Measurements from ENCODE around the gene GUK1. TPM values are rescaled to one million over a fixed set of nuclear protein-coding genes. Genes with fewer than 3 reads are reported as not detected.
"Not testable (repeated sequence)": the region's sequence is repeated elsewhere in the genome, so short reads cannot be mapped to it uniquely, and the experiment has no call there.

Gene GUK1
- total RNA-seq, 1 donor from 2014 or later = 115 TPM

DNA sequence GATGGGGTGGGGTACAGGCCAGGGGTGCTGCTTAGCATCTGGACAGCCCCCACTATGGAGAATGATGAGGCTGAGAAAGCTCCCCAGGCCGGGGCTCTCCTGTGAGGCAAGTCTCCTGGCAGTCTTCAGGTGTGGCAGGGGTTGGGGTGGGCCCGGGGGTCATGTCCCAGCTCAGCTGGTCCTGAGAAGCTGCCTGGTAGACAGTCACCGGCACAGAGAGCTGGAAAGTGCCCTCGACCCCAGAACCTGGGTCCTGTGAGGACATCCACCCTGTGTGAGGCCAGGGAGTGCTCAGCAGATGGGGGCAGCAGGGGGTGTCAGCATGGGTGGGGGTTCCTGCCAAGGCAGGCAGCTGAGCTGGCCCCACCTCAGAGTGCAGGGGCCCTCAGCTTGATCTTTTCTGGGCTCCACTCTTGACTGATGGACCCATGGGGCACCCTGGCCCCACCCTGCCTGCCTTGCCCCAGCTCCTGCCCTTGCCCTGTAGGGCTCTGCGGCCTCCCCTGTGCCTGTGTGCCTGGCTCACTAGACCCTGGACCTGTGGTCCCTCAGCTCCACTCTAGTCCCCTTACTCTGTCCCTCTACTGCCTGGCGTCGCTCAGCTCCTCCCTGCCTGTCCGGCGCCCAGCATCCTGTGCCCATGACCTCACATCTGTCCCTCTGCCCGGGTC lies 31.3 kb downstream of the GUK1 start:
- TF ChIP-seq, protein P1, sequence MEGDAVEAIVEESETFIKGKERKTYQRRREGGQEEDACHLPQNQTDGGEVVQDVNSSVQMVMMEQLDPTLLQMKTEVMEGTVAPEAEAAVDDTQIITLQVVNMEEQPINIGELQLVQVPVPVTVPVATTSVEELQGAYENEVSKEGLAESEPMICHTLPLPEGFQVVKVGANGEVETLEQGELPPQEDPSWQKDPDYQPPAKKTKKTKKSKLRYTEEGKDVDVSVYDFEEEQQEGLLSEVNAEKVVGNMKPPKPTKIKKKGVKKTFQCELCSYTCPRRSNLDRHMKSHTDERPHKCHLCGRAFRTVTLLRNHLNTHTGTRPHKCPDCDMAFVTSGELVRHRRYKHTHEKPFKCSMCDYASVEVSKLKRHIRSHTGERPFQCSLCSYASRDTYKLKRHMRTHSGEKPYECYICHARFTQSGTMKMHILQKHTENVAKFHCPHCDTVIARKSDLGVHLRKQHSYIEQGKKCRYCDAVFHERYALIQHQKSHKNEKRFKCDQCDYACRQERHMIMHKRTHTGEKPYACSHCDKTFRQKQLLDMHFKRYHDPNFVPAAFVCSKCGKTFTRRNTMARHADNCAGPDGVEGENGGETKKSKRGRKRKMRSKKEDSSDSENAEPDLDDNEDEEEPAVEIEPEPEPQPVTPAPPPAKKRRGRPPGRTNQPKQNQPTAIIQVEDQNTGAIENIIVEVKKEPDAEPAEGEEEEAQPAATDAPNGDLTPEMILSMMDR (conservative IDR thresholded peaks at IDR 0.05) = no peak
- no peaks in the 10 kb centered on the region for H3K9me3 Mint-ChIP-seq
- H3K27me3 Mint-ChIP-seq (ENCODE audit: low read depth) = no peaks in the 10 kb centered on the region
- H3K4me1 Mint-ChIP-seq = peaks cover 11% of the 10 kb centered on the region
- H3K27ac Mint-ChIP-seq (ENCODE audit: unreplicated experiment) = peak overlapping the region; percentile 86
- H3K4me3 Mint-ChIP-seq = no peak overlapping the region
- H3K36me3 Mint-ChIP-seq (ENCODE audit: low read depth) = no peaks in the 10 kb centered on the region
- no peak for DNase-seq (ENCODE audit: low read depth, low spot score)

DNA sequence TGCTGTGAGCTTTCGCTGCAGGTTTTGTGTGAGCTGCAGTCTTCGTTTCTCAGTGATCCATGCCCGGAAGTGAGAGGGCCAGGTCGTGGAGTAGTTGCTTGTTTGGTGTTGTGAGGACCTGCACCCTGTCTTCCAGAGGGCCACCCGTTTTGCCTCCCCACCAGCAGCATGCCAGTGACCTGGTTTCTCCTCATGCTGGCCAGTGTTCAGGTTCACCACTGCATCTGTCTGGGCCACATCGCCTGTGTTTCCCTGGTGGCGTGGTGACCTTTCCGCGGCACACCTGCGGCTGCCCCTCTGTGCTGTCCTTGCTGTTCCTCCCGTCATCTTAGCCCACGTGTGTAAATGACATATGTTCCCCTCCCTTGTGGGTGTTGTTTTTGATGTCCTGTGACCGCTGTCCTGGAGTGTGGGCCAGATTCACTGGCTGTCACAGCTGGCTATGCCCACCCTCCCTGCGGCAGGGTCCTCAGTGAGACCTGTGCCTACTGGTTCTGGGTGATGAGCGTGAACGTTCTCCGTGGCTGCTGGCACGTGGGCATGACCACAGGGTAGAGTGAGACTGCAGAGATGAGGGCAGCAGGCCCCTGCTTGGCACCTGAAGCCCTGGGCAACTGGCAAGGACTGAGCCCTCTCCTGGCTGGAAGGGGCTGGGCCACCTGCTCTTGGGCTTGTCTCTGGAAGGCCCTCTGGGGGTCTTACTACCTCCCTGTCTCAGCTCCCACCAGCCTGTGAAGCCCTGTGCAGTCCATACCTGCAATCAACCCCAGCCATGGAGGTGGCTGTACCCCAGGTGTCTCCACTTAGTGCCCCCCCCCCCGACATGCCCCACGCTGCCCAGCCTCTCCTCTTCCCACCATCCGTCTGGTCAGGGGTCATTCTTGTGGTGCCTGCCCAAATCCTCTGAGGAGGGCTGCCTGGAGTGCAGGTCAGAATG lies 32.8 kb downstream of the GUK1 start:
- TF ChIP-seq, protein P1 (conservative IDR thresholded peaks at IDR 0.05) = no peak
- H3K36me3 Mint-ChIP-seq (ENCODE audit: low read depth) = no peaks in the 10 kb centered on the region
- no peak overlapping the region for H3K4me3 Mint-ChIP-seq
- no peak for DNase-seq (ENCODE audit: low read depth, low spot score)
- H3K9me3 Mint-ChIP-seq = no peaks in the 10 kb centered on the region
- no peak overlapping the region for H3K27ac Mint-ChIP-seq (ENCODE audit: unreplicated experiment)
- H3K27me3 Mint-ChIP-seq (ENCODE audit: low read depth) = no peaks in the 10 kb centered on the region
- H3K4me1 Mint-ChIP-seq = peaks cover 1% of the 10 kb centered on the region

DNA sequence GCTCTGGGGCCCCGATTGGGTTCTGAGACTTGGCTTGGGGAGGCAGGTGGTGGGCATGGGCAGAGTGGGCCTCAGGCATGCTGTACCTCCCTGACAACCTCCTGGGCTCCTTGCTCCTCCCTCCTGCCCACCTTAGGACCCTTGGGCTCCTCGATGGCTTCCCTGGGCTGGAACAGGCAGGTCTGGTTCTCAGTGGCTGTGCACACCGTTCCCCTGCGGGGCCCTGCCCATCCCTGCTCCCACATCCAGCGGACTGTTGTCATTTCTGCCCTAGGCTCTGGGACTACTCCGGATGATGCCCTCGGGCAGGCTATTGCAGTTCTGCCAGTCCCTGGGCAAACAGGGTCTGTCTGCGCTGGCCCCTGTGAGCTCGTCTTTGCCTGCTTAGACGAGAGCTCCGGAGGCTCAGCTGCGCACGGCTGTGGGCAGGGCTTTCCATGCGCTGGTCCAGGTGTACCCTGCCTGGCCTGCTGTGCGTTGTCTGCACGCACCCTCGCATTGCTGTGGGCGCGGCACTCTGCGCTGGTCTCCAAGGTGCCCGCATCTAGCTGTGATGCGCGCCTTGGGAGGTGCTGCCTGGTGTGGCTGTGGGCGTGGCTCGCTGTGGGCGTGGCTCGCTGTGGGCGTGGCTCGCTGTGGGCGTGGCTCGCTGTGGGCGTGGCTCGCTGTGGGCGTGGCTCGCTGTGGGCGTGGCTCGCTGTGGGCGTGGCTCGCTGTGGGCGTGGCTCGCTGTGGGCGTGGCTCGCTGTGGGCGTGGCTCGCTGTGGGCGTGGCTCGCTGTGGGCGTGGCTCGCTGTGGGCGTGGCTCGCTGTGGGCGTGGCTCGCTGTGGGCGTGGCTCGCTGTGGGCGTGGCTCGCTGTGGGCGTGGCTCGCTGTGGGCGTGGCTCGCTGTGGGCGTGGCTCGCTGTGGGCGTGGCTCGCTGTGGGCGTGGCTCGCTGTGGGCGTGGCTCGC lies 33.7 kb downstream of the GUK1 start:
- not testable (repeated sequence) for H3K4me3 Mint-ChIP-seq; DNase-seq (ENCODE audit: low read depth, low spot score)

DNA sequence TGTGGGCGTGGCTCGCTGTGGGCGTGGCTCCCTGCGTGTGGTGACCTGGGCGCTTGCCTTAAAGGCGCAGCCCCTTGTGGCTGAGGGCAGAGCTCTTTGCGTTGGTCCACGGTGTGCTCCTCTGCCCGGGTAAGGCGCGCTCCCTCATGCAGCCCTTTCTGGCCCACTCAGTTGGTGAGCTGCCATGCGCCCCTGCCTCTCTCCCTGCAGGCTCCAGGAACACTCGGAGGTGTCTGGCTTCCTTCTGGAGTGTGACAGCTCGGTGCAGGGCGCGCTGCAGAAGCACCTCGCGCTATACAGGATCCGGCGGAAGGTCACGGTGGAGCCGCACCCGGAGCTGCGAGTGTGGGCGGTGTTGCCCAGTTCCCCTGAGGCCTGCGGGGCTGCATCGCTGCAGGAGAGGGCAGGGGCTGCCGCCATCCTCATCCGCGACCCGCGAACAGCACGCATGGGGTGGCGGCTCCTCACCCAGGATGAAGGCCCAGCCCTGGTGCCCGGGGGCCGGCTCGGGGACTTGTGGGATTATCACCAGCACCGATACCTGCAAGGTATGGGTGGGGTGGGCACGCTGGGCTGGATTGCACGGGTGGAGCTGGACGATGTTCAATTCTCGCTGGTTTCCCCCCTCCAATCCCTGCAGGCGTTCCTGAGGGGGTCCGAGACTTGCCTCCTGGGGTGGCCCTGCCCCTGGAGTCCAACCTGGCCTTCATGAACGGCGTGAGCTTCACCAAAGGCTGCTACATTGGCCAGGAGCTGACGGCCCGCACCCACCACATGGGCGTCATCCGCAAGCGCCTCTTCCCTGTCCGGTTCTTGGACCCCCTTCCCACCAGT lies 34.6 kb downstream of the GUK1 start:
- Mint-ChIP-seq H3K36me3 (ENCODE audit: low read depth) (no peaks in the 10 kb centered on the region), H3K4me3 (no peak overlapping the region), H3K27ac (ENCODE audit: unreplicated experiment) (no peak overlapping the region), H3K27me3 (ENCODE audit: low read depth) (no peaks in the 10 kb centered on the region), H3K4me1 (no peaks in the 10 kb centered on the region), H3K9me3 (no peaks in the 10 kb centered on the region)
- TF ChIP-seq, protein P1 (conservative IDR thresholded peaks at IDR 0.05) = no peak
- DNase-seq (ENCODE audit: low read depth, low spot score) = no peak

More for the DNA sequence above, 33.7 kb downstream of the GUK1 start:
- H3K27ac Mint-ChIP-seq (ENCODE audit: unreplicated experiment); H3K9me3 Mint-ChIP-seq; H3K27me3 Mint-ChIP-seq (ENCODE audit: low read depth); H3K36me3 Mint-ChIP-seq (ENCODE audit: low read depth); H3K4me1 Mint-ChIP-seq: not testable (repeated sequence)

DNA sequence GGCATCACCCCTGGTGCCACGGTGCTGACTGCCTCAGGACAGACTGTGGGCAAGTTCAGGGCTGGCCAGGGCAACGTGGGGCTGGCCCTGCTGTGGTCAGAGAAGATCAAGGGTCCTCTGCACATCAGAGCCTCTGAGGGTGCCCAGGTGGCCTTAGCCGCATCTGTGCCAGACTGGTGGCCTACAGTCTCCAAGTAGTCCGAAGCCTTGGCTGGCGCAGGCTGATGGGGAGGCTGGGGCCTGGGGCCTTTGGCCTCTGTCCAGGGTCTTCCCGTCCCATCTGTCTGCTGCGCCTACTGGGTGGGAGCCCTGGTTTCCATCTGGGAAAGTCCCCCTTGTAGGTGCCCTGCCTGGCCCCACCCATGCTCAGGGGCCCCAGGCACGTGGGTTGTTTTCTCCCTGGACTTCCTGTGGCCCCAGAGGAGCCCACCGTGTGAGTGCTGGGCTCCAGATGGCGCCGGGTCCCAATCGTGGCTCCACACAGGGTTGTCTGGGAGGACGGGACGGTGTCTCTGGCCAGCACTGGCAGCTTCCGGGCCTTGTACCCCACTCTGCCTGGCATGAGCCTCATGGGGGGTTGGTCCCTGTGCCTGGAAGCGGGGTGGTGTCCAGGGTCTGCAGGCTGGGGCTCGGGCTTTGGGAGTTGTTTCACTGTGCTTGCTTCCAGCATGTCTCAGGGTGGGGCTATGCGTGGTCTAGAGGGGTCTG lies 35.4 kb downstream of the GUK1 start:
- no peak overlapping the region for H3K27ac Mint-ChIP-seq (ENCODE audit: unreplicated experiment)
- DNase-seq (ENCODE audit: low read depth, low spot score) = no peak
- TF ChIP-seq, protein P1 (conservative IDR thresholded peaks at IDR 0.05) = no peak
- no peak overlapping the region for H3K4me3 Mint-ChIP-seq
- no peaks in the 10 kb centered on the region for H3K4me1 Mint-ChIP-seq
- H3K27me3 Mint-ChIP-seq (ENCODE audit: low read depth) = no peaks in the 10 kb centered on the region
- no peaks in the 10 kb centered on the region for H3K36me3 Mint-ChIP-seq (ENCODE audit: low read depth)
- no peaks in the 10 kb centered on the region for H3K9me3 Mint-ChIP-seq
